ENCODE data around the gene NEGR1.

The NEGR1 gene

GRCh38 chr1:71762514-71763255, 519.7 kb downstream of the NEGR1 start:
- DNase-seq = no peak

GRCh38 chr1:71755441-71755840, 526.9 kb downstream of the NEGR1 start:
- no peak for DNase-seq

GRCh38 chr1:71753746-71754145, 528.6 kb downstream of the NEGR1 start:
- DNase-seq = no peak

- DNase-seq = no peak
Measured at GRCh38 chr1:71745326-71745725, 537.0 kb downstream of the NEGR1 start.

- no peak for DNase-seq
Measured at GRCh38 chr1:71743862-71744261, 538.5 kb downstream of the NEGR1 start.

- no peak for DNase-seq
Measured at GRCh38 chr1:71738910-71739309, 543.4 kb downstream of the NEGR1 start.

- DNase-seq = no peak
Measured at GRCh38 chr1:71738256-71738655, 544.1 kb downstream of the NEGR1 start.

- no peak for DNase-seq
Measured at GRCh38 chr1:71737768-71738167, 544.6 kb downstream of the NEGR1 start.

GRCh38 chr1:71733121-71733520, 549.2 kb downstream of the NEGR1 start:
- no peak for DNase-seq

GRCh38 chr1:71721532-71721931, 560.8 kb downstream of the NEGR1 start:
- DNase-seq = no peak

- no peak for DNase-seq
Measured at GRCh38 chr1:71719330-71719729, 563.0 kb downstream of the NEGR1 start.

- DNase-seq = no peak
Measured at GRCh38 chr1:71717186-71717585, 565.2 kb downstream of the NEGR1 start.

GRCh38 chr1:71711456-71711855, 570.9 kb downstream of the NEGR1 start:
- DNase-seq = no peak

GRCh38 chr1:71706029-71706671, 576.2 kb downstream of the NEGR1 start:
- no peak for DNase-seq

- no peak for DNase-seq
Measured at GRCh38 chr1:71698186-71698585, 584.2 kb downstream of the NEGR1 start.

- DNase-seq = no peak
Measured at GRCh38 chr1:71695821-71696220, 586.5 kb downstream of the NEGR1 start.

GRCh38 chr1:71695084-71695483, 587.3 kb downstream of the NEGR1 start:
- DNase-seq = no peak

- no peak for DNase-seq
Measured at GRCh38 chr1:71693581-71693980, 588.8 kb downstream of the NEGR1 start.

- DNase-seq = no peak
Measured at GRCh38 chr1:71689635-71690034, 592.7 kb downstream of the NEGR1 start.

- DNase-seq = no peak
Measured at GRCh38 chr1:71687376-71687775, 595.0 kb downstream of the NEGR1 start.

- no peak for DNase-seq
Measured at GRCh38 chr1:71676979-71677925, 605.1 kb downstream of the NEGR1 start.

- DNase-seq = peak; percentile 23
Measured at GRCh38 chr1:71668065-71668464, 614.3 kb downstream of the NEGR1 start.

GRCh38 chr1:71667216-71667615, 615.1 kb downstream of the NEGR1 start:
- DNase-seq = peak; percentile 95

GRCh38 chr1:71666609-71667008, 615.7 kb downstream of the NEGR1 start:
- DNase-seq = no peak

All from NCI-H1694 treated with DMSO at 0.1 percent for 48 hours (cell line).